H1 (cell line): Measurements from ENCODE around the gene ENPP5. TPM values are rescaled to one million over a fixed set of nuclear protein-coding genes. Genes with fewer than 3 reads are reported as not detected.

Source experiments
- CHD7 ChIP-seq: fragments of 300-600 bp; sonication (generic); IDR thresholded peaks from 2 replicates; pipeline ENCODE4 v1.7.1; 2012; ENCODE audit warnings: low read length, moderate library complexity, mild to moderate bottlenecking, inconsistent platforms; ENCODE audit not compliant: insufficient replicate concordance
- polyA plus RNA-seq, 7 experiments: library from polyadenylated mRNA; depleted of rRNA in 3 of 7; stranded (reverse) in 5 of 7; unstranded in 2 of 7; fragments of >200 nt in 5 of 7; fragments of 200-250 nt in 2 of 7; gene quantifications; 1 replicate in 5 of 7; 2 replicates in 1 of 7; 4 replicates in 1 of 7; pipeline versions ENCODE4 v1.2.1 to v1.2.3, GENCODE V29; 2011 to 2013; ENCODE audit warnings: missing spikeins in 2 of 7, mixed read lengths in 2 of 7
- total RNA-seq: library from RNA; stranded (reverse); fragmentation: NEBNext Ultra II Directional; extraction: Animal tissue kit (Norgen Biotek cat#: 25700); gene quantifications from 2 replicates; pipeline ENCODE4 v1.2.1, GENCODE V29; 2021

ENPP5 gene
- total and polyA plus RNA-seq, 2 of the 8 experiments (the other 6 are each of a cell fraction or from before 2014, with no cell fraction given), result 5.1 to 7.6 TPM

- no peak for TF ChIP-seq CHD7
- TF ChIP-seq, all 59 proteins: peak for 0
These were observed 20.1 kb upstream of the ENPP5 start (continued) for GRCh38 chr6:46190889-46191288.
